Body of pancreas (tissue), 4 donors: ENCODE measurements around the gene UTP20.

Experiments used
- CTCF ChIP-seq, 7 experiments: fragments of 450-650 bp in 4 of 7; fragments of 200-600 bp in 3 of 7; sonication (generic) in 3 of 7; IDR thresholded peaks; one replicate each; pipeline ENCODE4 v1.5.1; 2016 to 2019; ENCODE audit warnings: antibody characterized with exemption in 7 of 7
- POLR2A ChIP-seq, 3 donors: fragments of 450-650 bp; IDR thresholded peaks; one replicate each; pipeline ENCODE4 v1.6.1; 2016; ENCODE audit warnings: antibody characterized with exemption in 3 of 3, mild to moderate bottlenecking in 2 of 3

GRCh38 chr12:101302741-101303140, 22.8 kb downstream of the UTP20 start:
- TF ChIP-seq CTCF (IDR thresholded peaks at IDR 0.05) (no peak), POLR2A (IDR thresholded peaks at IDR 0.05) (no peak)
